ENCODE results near the gene ZGPAT.

GRCh38 chr20:63705232-63706026 is 2.4 kb upstream of the ZGPAT start:
- TF ChIP-seq CTCF (CRISPR knock-in tag; IDR thresholded peaks at IDR 0.05), result no peak
- TF ChIP-seq ETV6 (CRISPR knock-in tag; conservative IDR thresholded peaks at IDR 0.05), result no peak
- TF ChIP-seq TBL1XR1 (IDR thresholded peaks at IDR 0.05; ENCODE audit: borderline replicate concordance, low read length, partially characterized antibody), result no peak
- TF ChIP-seq HOXA5 (CRISPR knock-in tag; IDR thresholded peaks at IDR 0.05), result no peak
- TF ChIP-seq KLF16 (CRISPR knock-in tag; IDR thresholded peaks at IDR 0.05), result no peak
